AG20443 (cell line): ENCODE measurements around the gene TENT5C.
A peak's percentile ranks its signal among the peaks of the same experiment; 100 is the strongest.

Experiments used
- DNase-seq: peaks from one replicate; pipeline ENCODE4 v3.0.0; 2012; ENCODE audit warnings: low spot score, mixed read lengths

Gene TENT5C

GRCh38 chr1:117573386-117574023 is 32.3 kb upstream of the TENT5C start:
- DNase-seq: no peak

DNA sequence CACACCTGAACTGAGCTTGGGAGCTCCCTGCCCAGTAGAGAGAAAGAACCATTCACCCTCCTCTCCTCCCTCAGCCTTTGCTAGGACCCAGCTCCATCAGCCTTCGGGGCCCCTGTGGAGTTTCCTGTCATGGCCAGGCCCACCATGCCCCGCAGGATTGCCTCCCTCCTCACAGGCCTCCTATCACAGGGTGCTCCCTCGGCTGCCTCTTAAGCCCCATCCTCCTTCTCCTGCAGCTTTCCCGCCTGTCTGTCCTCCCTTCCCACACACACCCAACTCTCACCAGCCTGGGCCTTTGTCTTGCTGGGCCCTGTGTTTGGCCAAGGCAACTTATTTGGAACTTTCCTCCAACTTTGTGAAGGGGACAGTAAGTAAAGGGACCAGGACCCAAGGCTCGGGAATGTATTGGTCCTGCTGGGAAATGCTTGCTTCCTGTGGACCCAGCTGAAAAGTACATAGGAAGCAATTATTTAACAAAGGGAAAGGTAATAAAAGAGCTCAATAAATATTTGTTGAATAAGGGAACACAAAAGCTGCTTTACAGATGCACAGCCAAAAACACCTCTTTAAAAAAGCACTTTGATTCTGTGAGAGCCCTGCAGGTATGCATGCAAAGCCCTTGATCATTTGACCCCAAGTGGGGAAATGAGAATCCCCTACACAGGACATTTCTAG is 31.6 kb upstream of the TENT5C start:
- no peak for DNase-seq

GRCh38 chr1:117575586-117576225 is 30.1 kb upstream of the TENT5C start:
- no peak for DNase-seq

- DNase-seq: no peak
Measured at GRCh38 chr1:117576236-117576635, 29.6 kb upstream of the TENT5C start.

DNA sequence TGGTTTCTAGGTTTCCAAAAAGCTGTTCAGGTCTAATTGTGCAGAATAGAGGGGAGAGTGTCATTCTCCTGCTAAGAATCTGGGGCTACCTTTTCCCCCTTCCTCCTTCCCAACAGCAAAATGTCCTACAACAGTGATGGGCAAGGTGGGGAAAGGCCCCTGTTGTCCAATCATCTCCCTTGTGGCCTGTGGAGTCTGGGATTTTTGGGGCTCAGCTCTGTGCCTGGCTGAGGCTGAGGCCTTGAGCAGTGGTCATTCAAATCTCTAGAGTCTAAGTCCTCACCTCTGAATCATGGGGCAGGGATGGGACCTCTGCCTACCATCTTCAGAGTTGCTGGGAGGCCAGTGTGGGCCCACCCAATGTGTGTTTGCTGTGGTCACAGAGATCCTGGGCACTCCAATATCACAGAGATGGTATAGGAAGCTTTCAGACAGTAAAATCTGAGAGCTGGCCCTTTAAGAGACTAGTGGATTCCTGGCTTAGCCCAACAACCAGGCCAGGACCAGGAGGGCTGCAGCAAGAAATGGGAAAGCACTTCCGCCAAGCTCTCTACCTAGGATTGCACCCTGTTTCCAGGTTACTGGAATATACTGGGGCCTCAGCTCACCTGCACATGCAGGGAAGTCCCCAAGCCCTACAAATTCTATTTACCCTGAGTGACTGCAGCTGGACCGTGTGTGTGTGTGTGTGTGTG is 28.5 kb upstream of the TENT5C start:
- no peak for DNase-seq

DNA sequence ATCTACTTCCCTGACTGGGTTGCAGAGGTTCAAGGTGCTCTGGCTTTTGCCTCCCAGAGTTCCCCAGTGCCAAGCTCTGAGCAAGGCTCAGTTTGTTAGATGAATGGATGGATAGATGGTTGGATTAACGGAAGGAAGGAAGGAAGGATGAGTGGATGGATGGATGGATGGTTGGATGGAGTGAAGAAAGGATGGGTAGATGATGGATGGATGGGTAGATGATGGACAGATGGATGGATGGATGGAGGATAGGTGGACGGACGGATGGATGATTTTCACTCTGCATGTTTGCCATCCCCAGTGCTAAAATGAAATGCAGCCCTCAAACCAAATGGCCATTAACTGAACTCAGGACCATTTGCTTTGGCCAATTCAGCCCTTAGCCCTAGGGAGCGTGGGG is 27.4 kb upstream of the TENT5C start:
- no peak for DNase-seq

- no peak for DNase-seq
Measured at GRCh38 chr1:117579221-117579906, 26.5 kb upstream of the TENT5C start.

- DNase-seq: no peak
Measured at GRCh38 chr1:117580436-117580835, 25.4 kb upstream of the TENT5C start.

DNA sequence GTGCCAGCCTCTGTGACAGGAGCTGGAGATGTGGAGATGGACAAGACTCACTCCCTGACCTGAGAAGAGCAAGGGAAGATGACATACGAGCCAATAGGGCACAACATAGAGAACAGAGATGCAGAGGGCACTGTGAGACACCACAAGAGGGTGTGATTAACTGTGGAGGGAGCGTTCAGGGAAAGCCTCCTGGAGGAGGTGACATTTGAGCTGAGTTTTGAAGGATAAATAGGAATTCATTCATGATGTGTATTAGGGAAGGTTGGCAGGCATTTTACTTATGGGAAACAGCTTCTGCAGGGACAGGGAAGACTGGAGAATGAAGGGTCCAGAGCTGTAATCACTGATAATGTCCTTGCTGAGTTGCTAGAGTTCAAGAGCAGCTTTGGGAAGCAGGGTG is 25.0 kb upstream of the TENT5C start:
- DNase-seq: no peak

DNA sequence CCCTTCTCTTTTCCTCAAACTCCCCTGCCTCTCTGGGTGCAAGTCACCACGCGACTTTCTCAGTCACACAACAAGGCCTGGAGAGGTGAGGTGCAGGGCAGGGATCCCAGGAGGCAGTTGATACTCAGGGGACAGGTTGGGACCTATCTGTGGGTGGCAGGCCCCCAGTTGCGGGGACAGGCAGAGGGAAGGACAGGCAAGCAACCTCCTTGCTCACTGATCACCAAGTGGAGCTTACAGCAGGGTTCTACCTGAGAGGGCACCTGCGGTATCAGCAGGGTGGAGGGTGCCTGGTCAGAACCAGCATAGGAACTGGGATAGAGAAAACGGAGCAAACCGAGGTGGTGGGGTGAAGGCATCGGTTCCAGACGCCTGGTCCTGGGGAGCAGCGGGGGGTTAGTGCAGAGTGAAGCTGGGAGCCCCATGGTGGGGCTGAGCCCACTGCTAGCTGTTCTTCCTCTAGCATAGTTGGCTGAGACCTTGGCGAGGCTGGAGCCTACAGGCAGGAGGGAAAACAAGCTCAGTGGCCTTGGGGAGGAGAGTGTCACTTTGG is 24.4 kb upstream of the TENT5C start:
- no peak for DNase-seq

DNA sequence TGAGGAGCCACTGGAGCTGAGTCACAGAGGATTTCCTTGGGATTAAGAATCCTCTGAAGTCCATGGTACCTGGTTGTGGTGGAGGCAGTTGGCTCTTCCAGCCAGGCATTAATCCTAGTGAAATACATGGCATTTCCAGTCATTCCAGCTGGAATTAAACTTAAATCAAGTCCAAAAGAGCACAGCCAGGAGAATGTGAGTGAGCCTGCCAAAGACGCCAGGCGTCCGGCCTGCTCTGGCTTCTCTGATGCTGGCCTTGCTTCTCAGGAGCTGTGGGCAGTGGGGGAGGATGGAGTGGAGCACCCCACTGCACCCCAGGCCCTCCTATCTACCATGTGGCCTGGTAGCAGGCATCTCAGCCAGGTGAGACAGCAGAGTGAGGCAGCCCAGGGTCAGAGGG is 23.4 kb upstream of the TENT5C start:
- DNase-seq: no peak

DNA sequence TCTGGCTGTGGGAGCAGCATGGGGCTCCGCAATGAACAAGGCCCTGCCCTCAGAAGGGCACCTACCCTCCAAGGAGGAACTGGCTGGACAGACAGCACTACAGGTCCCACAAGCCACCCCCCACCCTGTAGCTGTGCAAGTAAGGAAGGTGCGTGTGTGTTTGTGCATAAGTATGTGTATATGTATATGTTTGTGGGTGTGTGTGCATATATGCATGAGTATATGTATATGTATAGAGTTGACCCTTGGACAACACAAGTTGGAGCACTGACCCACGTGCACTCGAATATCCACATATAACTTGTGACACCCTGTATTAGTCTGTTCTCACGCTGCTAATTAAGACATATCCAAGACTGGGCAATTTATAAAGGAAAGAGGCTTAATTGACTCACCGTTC is 22.6 kb upstream of the TENT5C start:
- no peak for DNase-seq

DNA sequence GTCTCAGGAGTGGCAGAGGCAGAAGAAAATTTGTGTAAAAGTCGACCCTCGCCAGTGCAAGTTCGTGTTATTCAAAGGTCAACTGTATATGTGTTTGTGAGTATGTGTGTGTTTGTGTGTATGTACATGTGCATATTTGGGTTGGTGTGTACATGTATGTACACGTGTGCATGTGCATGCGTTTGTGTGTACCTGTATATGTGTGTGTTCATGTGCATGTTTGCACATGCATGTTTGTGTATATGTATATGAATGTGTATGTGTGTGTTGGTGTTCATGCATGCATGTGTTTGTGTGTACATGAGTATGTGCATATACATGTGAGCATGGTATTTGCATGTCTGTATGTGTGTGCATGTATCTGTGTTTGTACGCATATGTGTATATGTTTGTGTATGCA is 21.7 kb upstream of the TENT5C start:
- DNase-seq: no peak

DNA sequence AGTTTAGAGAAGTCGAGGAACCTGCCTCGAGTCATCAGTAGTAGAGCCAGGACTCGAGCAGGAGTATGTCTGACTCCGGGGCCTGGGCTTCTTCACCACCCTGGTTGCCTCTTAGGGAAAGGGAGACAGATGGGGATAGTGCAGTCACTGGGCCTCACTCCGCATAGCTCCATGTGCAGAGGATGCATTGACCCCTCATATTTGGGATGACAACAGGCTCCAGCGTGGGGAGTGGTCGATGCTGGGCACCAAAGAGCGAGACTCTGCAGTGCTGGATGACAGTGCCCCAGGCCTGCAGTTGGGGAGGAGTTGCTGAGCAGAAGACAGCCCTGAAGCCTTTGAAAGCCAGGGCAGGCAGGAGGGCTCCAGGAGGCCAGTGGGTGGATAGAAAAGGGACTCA is 20.8 kb upstream of the TENT5C start:
- no peak for DNase-seq

DNA sequence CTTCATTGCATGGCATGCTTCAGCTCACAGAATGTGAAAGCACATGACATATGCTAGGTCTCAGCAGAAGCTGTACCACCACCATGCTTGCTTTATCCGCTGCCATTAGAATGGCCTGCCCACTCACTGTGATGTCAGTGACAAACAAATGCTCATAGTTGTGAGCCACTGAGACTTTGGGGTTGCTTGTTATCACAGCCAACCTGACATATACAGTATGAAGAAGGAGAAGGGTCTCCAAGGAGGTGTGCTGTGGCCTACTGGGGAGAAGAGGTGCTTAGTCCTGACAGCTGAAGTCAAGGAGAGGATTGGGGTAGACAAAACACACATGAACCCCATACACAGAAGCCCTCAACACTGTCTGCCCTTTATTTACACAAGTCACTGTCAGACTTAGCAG is 19.5 kb upstream of the TENT5C start:
- no peak for DNase-seq

GRCh38 chr1:117586747-117587498 is 18.9 kb upstream of the TENT5C start:
- DNase-seq: peak; percentile 33

DNA sequence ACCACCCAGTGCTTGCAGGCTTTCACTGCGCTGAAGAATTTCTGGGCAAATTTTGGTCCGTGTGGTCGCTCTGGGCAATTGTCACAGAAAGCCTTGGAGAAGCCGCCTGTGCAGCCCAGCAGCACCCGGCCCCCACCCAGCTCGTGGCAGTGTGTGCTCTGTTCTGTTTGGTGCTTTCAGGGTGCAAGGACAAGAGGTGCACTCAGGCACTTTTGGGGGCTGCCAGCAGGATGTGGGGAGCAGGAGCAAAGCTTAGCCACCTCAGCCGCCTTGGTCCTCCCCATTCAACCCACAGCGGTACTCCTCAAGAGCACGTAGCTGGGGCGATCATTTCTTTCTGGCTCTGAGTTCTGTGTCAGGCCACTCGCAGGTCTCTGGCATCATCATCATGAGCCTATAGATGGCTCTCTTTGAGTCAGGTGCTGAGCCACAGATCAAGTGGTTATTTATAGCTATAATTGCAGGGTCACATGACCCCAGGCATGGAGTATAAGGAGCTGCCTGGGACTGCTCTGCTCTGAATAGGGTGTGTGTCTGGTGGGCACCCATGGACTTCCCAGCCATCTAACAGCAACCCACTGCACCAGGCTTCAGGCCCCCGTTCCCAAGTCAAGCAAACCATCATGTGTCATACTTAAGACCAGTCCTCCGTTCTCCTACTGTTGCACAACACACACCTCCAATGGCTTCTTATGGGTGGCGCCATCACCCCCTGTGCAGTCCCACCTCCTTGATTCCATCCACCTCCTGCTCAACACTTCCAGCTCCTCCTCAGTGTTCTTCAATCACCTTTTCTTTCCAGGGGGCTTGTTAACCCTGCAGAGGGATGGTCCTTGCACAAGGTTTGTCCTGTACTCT is 18.1 kb upstream of the TENT5C start:
- no peak for DNase-seq

GRCh38 chr1:117589544-117589943 is 16.3 kb upstream of the TENT5C start:
- DNase-seq: no peak

- no peak for DNase-seq
Measured at GRCh38 chr1:117590273-117590925, 15.4 kb upstream of the TENT5C start.

GRCh38 chr1:117591252-117591651 is 14.6 kb upstream of the TENT5C start:
- DNase-seq: no peak
